Activated naive CD4-positive, alpha-beta T cell treated with anti-CD3 and anti-CD28 coated beads, Interleukin-2, amount 10 ng/mL, durations not matched to agents 7 days and 5 days (primary cell): ENCODE measurements around the gene GIT2.
"Not testable (repeated sequence)": the region's sequence is repeated elsewhere in the genome, so short reads cannot be mapped to it uniquely, and the experiment has no call there.

Experiments
- CTCF ChIA-PET: fragments of 350-600 bp; sonication (Branson Sonifier 250); formaldehyde crosslinking; loops from one replicate; lab custom pipeline; 2021; ENCODE audit warnings: antibody characterized with exemption; lab: Charles Lee
- DNase-seq: peaks from one replicate; pipeline ENCODE4 v3.0.0-alpha.2; 2020
- H3K27ac Mint-ChIP-seq: one replicate; pipeline ENCODE4 v1.8.0; 2021; ENCODE audit warnings: mild to moderate bottlenecking, moderate library complexity, mixed read lengths
- H3K27me3 Mint-ChIP-seq: one replicate; pipeline ENCODE4 v1.8.0; 2021; ENCODE audit warnings: mild to moderate bottlenecking, mixed read lengths
- H3K36me3 Mint-ChIP-seq: one replicate; pipeline ENCODE4 v1.8.0; 2021; ENCODE audit warnings: mixed read lengths
- H3K4me1 Mint-ChIP-seq: one replicate; pipeline ENCODE4 v1.8.0; 2021; ENCODE audit warnings: mixed read lengths
- H3K4me3 Mint-ChIP-seq: one replicate; pipeline ENCODE4 v1.8.0; 2021; ENCODE audit warnings: mild to moderate bottlenecking, moderate library complexity, mixed read lengths
- H3K9me3 Mint-ChIP-seq: one replicate; pipeline ENCODE4 v1.8.0; 2021; ENCODE audit warnings: mixed read lengths

GIT2 gene

DNA sequence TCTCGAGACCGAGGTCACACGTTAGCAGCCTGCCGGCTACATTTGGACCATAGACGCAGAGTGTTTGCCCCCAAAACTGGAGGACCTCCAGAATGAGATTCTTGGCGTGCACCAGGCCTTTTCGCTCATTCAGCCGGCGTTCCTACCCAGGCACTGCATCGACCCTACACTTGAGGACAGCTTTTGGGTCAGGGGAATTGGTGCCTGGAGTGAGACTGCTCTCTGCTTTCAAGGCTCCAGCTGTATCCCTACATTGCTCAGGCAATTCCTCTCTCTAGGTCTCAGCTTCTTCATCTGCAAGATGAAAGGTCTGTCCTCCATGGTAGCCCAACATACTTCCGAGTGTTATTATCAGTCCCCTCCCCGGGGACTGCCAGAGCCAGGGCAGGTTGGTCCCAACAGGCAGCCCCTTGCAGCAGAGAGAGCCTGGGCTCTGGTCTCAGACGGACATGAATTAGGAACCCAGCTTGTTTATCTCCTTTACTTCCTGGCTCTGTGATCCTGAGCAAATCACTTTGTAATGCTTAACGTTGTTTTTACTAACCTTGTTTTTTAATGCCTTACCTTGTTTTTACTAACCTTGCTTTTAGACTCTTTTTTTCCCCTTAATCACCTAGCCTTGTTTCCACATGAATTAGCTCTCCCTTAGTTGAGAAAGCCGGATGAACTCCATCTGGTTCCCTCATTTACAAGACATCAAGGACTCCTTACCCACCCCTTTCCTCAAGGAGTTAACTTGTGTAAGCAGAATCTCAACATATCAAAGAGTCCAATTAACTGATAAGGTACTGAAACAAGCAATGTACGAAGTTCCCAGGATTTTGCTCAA is 95.2 kb downstream of the GIT2 start:
- no peak for DNase-seq
- H3K4me3 Mint-ChIP-seq, result peak overlapping the region; percentile 87
- H3K9me3 Mint-ChIP-seq, result no peaks in the 10 kb centered on the region
- peaks cover 30% of the 10 kb centered on the region for H3K4me1 Mint-ChIP-seq
- H3K27ac Mint-ChIP-seq, result peak overlapping the region; percentile 89
- CTCF ChIA-PET, result interaction anchor here (0.8 to 2.3 kb wide), 6 partner anchors 9 to 48 kb away, joined by 3 to 7 read pairs (median 4); no protein-coding TSS in a partner anchor
- H3K36me3 Mint-ChIP-seq, result peaks cover 29% of the 10 kb centered on the region
- H3K27me3 Mint-ChIP-seq, result no peaks in the 10 kb centered on the region

GRCh38 chr12:109899783-109900751 is 96.1 kb downstream of the GIT2 start, which contains the start of gene TCHP:
TSS of gene TCHP (plus strand) at chr12:109900274. CDS start at chr12:109903027, 2,753 bp downstream.
- H3K36me3 Mint-ChIP-seq, result peaks cover 25% of the 10 kb centered on the region
- H3K27me3 Mint-ChIP-seq, result no peaks in the 10 kb centered on the region
- peak; percentile 86 for DNase-seq
- H3K27ac Mint-ChIP-seq, result peak within 1 kb of the TSS; percentile 89
- peaks cover 30% of the 10 kb centered on the region for H3K4me1 Mint-ChIP-seq
- no peaks in the 10 kb centered on the region for H3K9me3 Mint-ChIP-seq
- peak within 1 kb of the TSS; percentile 87 for H3K4me3 Mint-ChIP-seq
- CTCF ChIA-PET, result interaction anchor here (0.9 to 2.3 kb wide), 4 partner anchors 10 to 47 kb away, joined by 3 to 7 read pairs (median 6); no protein-coding TSS in a partner anchor

- CTCF ChIA-PET, result interaction anchor here (2.1 kb wide), 1 partner anchor 11 kb away, joined by 7 read pairs; no protein-coding TSS in a partner anchor
- peak overlapping the region; percentile 87 for H3K4me3 Mint-ChIP-seq
Observed at GRCh38 chr12:109899345-109899744, 96.8 kb downstream of the GIT2 start.

GRCh38 chr12:109897029-109897428 is 99.1 kb downstream of the GIT2 start:
- Mint-ChIP-seq H3K36me3 (peaks cover 9% of the 10 kb centered on the region), H3K4me1 (peaks cover 42% of the 10 kb centered on the region), H3K27ac (no peak overlapping the region), H3K27me3 (peaks cover 8% of the 10 kb centered on the region), H3K9me3 (no peaks in the 10 kb centered on the region), H3K4me3 (no peak overlapping the region)
- CTCF ChIA-PET, result interaction anchor here (1.4 kb wide), 1 partner anchor 44 kb away, joined by 3 read pairs; no protein-coding TSS in a partner anchor
- no peak for DNase-seq

More at GRCh38 chr12:109899345-109899744, 96.8 kb downstream of the GIT2 start:
- Mint-ChIP-seq H3K36me3 (peaks cover 17% of the 10 kb centered on the region), H3K27ac (peak overlapping the region; percentile 89), H3K4me1 (peaks cover 30% of the 10 kb centered on the region)
- DNase-seq, H3K27me3 Mint-ChIP-seq, H3K9me3 Mint-ChIP-seq: not testable (repeated sequence)

DNA sequence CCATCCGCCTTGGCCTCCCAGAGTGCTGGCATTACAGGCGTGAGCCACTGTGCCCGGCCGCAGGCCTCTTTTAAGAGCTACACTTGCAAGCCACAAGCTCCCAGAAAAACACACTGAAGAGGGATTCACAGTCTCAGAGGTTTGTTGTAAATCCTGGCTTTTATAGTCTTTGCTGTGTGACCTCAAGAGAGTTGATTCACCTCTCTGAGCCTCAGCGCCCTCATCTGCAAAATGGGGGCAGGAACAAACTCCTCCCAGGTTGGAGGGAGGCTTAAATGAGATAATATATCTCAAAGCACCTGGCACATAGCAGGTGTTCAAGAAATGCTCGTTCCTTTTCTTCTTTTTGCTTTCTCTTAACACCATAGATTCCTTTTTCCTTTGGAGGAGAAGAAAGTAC is 100.0 kb downstream of the GIT2 start:
- Mint-ChIP-seq H3K27me3 (peaks cover 12% of the 10 kb centered on the region), H3K36me3 (peaks cover 6% of the 10 kb centered on the region), H3K9me3 (no peaks in the 10 kb centered on the region), H3K4me3 (no peak overlapping the region), H3K27ac (no peak overlapping the region), H3K4me1 (peaks cover 36% of the 10 kb centered on the region)
- no peak for DNase-seq
- CTCF ChIA-PET, result interaction anchor here (1.1 kb wide), 1 partner anchor 42 kb away, joined by 4 read pairs; no protein-coding TSS in a partner anchor

- Mint-ChIP-seq H3K27me3 (peaks cover 12% of the 10 kb centered on the region), H3K9me3 (no peaks in the 10 kb centered on the region), H3K4me1 (peaks cover 34% of the 10 kb centered on the region), H3K36me3 (no peaks in the 10 kb centered on the region), H3K4me3 (no peak overlapping the region), H3K27ac (no peak overlapping the region)
- CTCF ChIA-PET, result interaction anchor here (0.7 to 0.8 kb wide), 2 partner anchors 33 to 689 kb away, joined by 3 read pairs; no protein-coding TSS in a partner anchor
- DNase-seq, result no peak
Observed at GRCh38 chr12:109894939-109895338, 101.2 kb downstream of the GIT2 start.

DNA sequence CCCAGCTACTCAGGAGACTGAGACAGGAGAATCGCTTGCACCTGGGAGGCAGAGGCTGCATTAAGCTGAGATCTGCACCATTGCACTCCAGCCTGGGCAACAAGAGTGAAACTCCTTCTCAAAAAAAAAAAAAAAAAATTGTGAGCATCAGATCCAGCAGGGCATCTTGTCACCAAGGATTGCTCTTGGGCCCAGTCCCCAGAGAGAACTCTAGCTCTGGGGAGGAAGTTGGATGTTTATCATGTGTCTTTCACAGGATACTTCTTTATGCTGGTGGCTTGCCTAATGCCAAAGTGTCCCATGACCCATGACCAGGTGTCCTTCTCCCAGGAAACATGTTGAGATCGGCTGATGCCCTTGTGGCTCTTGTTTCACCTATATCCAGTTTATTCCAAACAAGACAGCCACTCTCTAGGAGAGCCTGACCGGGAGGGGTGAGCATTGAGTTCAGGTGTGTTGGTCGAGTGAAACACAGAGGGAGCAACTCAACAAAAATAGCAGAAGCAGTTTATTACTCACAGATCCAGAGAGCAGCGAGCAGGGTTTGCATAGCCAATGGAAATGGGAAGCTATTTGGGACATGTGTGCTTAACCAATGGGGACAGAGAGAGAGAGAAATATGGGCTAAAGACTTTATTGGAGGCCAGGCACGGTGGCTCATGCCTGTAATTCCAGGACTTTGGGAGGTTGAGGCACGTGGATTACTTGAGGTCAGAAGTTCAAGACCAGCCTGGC is 102.7 kb downstream of the GIT2 start:
- CTCF ChIA-PET, result interaction anchor here (0.9 kb wide), 1 partner anchor 11 kb away, joined by 3 read pairs; no protein-coding TSS in a partner anchor
- Mint-ChIP-seq H3K4me3 (no peak overlapping the region), H3K27me3 (peaks cover 12% of the 10 kb centered on the region), H3K9me3 (no peaks in the 10 kb centered on the region), H3K36me3 (no peaks in the 10 kb centered on the region), H3K27ac (no peak overlapping the region), H3K4me1 (peaks cover 38% of the 10 kb centered on the region)
- DNase-seq, result no peak

DNA sequence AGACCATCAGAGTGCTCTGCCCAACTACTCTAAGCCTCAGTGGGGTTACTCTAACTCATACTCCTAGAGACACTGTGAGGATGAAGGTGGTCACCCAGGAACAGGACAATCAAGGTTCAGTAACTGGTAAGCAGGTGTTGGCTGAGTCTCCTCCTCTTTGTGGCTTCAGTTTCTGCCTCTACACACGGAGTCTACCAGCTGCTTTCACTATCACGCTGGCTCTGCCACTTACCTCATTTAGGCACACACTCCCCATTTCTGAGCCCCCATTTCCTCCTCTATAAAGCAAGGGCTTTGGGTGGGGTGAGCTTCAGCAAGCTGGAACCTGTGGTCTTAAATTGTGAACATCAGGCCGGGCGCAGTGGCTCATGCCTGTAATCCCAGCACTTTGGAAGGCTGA is 103.4 kb downstream of the GIT2 start:
- Mint-ChIP-seq H3K27ac (peak overlapping the region; percentile 49), H3K4me3 (no peak overlapping the region), H3K36me3 (no peaks in the 10 kb centered on the region), H3K27me3 (peaks cover 12% of the 10 kb centered on the region), H3K4me1 (peaks cover 45% of the 10 kb centered on the region), H3K9me3 (no peaks in the 10 kb centered on the region)
- DNase-seq, result peak; percentile 37
- CTCF ChIA-PET, result no interaction called here

DNA sequence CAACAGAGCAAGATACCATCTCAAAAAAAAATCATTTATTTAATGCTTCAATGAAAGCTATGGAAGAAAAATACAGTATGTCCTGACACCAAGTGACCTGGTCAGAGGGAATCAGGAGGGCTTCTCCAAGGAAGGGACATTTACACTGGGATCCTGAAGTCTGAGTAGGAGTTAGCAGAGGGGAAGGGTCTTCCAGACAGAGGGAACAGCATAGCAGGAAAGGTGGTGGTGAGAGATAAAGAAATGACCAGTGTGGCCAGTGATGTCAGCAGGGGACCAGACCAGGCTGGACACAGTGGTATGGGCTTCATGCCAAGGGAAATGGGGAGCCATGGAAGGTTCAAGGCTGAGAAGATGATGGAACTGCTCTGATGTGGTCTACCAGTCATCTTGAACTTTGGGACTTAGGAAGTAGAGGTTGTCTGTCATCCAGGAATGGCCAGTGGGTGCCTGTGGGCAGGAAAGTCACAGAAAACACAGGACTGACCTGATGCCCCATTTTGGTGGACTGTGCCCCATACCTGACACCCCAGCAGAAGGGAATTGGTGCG is 103.9 kb downstream of the GIT2 start:
- Mint-ChIP-seq H3K4me3 (no peak overlapping the region), H3K36me3 (peaks cover 4% of the 10 kb centered on the region), H3K4me1 (peaks cover 50% of the 10 kb centered on the region), H3K27ac (peak overlapping the region; percentile 76), H3K9me3 (no peaks in the 10 kb centered on the region), H3K27me3 (peaks cover 12% of the 10 kb centered on the region)
- DNase-seq, result no peak
- CTCF ChIA-PET, result no interaction called here

GRCh38 chr12:109891731-109892130 is 104.4 kb downstream of the GIT2 start:
- H3K4me3 Mint-ChIP-seq, H3K27ac Mint-ChIP-seq, H3K9me3 Mint-ChIP-seq, DNase-seq, CTCF ChIA-PET, H3K36me3 Mint-ChIP-seq: not testable (repeated sequence)
- H3K27me3 Mint-ChIP-seq, result peaks cover 12% of the 10 kb centered on the region
- peaks cover 50% of the 10 kb centered on the region for H3K4me1 Mint-ChIP-seq

DNA sequence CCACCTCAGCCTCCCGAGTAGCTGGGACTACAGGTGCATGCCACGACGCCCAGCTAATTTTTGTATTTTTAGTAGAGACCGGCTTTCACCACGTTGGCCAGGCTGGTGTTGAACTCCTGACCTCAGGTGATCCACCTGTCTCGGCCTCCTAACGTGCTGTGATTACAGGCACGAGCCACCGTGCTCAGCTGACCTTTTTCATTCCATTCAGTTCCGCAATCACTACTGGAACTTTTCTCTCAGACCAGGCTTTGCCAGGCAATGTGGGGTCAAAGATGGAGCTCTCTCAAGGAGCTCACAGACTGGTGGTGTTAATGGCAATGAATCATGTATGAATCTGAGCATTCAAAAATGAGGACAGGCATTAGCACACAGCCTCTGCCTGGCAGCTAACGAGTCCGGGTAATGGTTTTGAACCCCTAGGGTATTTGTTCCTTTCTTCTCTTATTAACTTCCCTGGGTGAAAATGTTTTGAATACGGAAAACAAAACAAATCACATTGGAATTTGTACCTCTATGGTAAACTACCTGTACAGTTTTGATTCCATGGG is 105.5 kb downstream of the GIT2 start:
- peaks cover 4% of the 10 kb centered on the region for H3K36me3 Mint-ChIP-seq
- CTCF ChIA-PET, result no interaction called here
- H3K9me3 Mint-ChIP-seq, result no peaks in the 10 kb centered on the region
- H3K4me3 Mint-ChIP-seq, result no peak overlapping the region
- no peak overlapping the region for H3K27ac Mint-ChIP-seq
- DNase-seq, result no peak
- H3K4me1 Mint-ChIP-seq, result peaks cover 50% of the 10 kb centered on the region
- H3K27me3 Mint-ChIP-seq, result peaks cover 12% of the 10 kb centered on the region

DNA sequence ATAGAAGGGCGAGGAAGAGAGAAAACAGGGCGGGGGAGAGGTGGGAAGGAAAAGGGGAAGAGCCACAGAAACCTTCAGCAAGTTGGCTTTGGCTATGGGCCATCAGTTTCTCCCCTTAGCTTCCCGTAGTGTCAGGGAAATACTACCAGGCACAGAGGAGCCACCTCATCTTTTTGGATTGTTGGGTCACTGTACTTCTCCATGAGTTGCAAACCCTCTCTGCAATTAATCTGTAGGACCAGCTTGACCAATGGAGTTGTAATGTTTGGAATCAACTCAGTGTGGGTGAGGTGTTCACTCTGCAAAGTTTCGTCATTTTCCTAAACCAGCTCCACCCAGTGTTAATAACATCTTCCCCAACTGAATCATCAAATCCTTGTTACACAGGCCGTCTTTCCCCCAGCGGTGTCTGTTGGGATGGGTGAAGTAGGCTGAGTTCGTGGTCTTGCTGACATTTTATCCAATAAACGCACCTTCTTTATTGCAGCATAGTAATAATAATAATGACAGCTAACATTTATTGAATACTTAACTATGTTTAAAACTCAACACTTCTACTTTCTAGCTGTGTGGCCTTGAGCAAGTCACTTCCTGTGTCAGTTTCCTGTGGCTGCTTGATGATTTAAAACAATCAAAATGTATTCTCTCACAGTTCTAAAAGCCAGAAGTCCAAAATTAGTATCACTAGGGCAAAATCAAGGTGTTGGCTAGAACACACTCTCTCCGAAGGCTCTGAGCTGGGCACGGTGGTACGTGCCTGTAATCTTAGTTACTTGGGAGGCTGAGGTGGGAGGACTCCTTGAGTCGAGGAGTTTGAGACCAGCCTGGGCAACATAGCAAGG is 107.8 kb downstream of the GIT2 start:
- CTCF ChIA-PET, result interaction anchor here (1.0 to 1.4 kb wide), 3 partner anchors 12 to 43 kb away, joined by 3 to 7 read pairs (median 4); partner anchors contain the start of gene TCHP
- peaks cover 34% of the 10 kb centered on the region for H3K27me3 Mint-ChIP-seq
- no peaks in the 10 kb centered on the region for H3K9me3 Mint-ChIP-seq
- DNase-seq, result peak; percentile 31
- H3K4me3 Mint-ChIP-seq, result peak overlapping the region; percentile 31
- peaks cover 4% of the 10 kb centered on the region for H3K36me3 Mint-ChIP-seq
- H3K27ac Mint-ChIP-seq, result peak overlapping the region; percentile 99
- peaks cover 49% of the 10 kb centered on the region for H3K4me1 Mint-ChIP-seq
